SJCRH30 (cell line): ENCODE measurements around the gene CYTIP. TPM values are rescaled to one million over a fixed set of nuclear protein-coding genes. Genes with fewer than 3 reads are reported as not detected.
"Not testable (repeated sequence)": the region's sequence is repeated elsewhere in the genome, so short reads cannot be mapped to it uniquely, and the experiment has no call there.

Experiments used
- DNase-seq, 2 experiments: peaks; one replicate each; pipeline ENCODE4 v3.0.0-alpha.2; 2015 to 2020
- H3K27ac ChIP-seq: fragments of 250-450 bp; sonication (Bioruptor Pico); 2 replicates; pipeline ENCODE4 v1.5.1; 2020; ENCODE audit warnings: mild to moderate bottlenecking, moderate library complexity
- H3K27me3 ChIP-seq: fragments of 250-450 bp; sonication (Bioruptor Pico); 2 replicates; pipeline ENCODE4 v1.5.1; 2020; ENCODE audit warnings: mild to moderate bottlenecking, moderate library complexity
- H3K36me3 ChIP-seq: fragments of 250-450 bp; sonication (Bioruptor Pico); 2 replicates; pipeline ENCODE4 v1.5.1; 2020; ENCODE audit warnings: mild to moderate bottlenecking, moderate library complexity
- H3K4me1 ChIP-seq: fragments of 250-450 bp; sonication (Bioruptor Pico); 2 replicates; pipeline ENCODE4 v1.5.1; 2020; ENCODE audit warnings: mild to moderate bottlenecking, moderate library complexity
- H3K4me3 ChIP-seq: fragments of 250-450 bp; sonication (Bioruptor Pico); 2 replicates; pipeline ENCODE4 v1.5.1; 2020; ENCODE audit warnings: mild to moderate bottlenecking, moderate library complexity
- H3K9me3 ChIP-seq: fragments of 250-450 bp; sonication (Bioruptor Pico); replicated peaks from 2 replicates; pipeline ENCODE4 v1.5.1; 2020; ENCODE audit warnings: mild to moderate bottlenecking, moderate library complexity
- total RNA-seq: library from RNA; depleted of rRNA; stranded (reverse); fragments of >200 nt; shearing (Covaris generic); gene quantifications from 2 replicates; pipeline ENCODE4 v1.2.3, GENCODE V29; 2014

Gene CYTIP
- total RNA-seq, 1 experiment from 2014 or later = 0.81 TPM

- no peaks in the 10 kb centered on the region for H3K4me1 ChIP-seq
- DNase-seq = no peak
- H3K36me3 ChIP-seq = no peaks in the 10 kb centered on the region
- no peak overlapping the region for H3K27ac ChIP-seq
- 0 out of 2 replicates have a peak, but pooled peaks cover 2% of the 10 kb centered on the region for H3K9me3 ChIP-seq
- no peak overlapping the region for H3K4me3 ChIP-seq
- H3K27me3 ChIP-seq = no peaks in the 10 kb centered on the region
Measured at GRCh38 chr2:157421331-157421944, 22.5 kb downstream of the CYTIP start.

GRCh38 chr2:157420771-157421323 lies 23.0 kb downstream of the CYTIP start:
- Histone ChIP-seq H3K4me3 (no peak overlapping the region), H3K27ac (no peak overlapping the region), H3K4me1 (no peaks in the 10 kb centered on the region), H3K27me3 (no peaks in the 10 kb centered on the region), H3K9me3 (no peaks in the 10 kb centered on the region), H3K36me3 (no peaks in the 10 kb centered on the region)
- DNase-seq = no peak

GRCh38 chr2:157419031-157419575 lies 24.8 kb downstream of the CYTIP start:
- H3K4me1 ChIP-seq = no peaks in the 10 kb centered on the region
- no peak overlapping the region for H3K27ac ChIP-seq
- no peaks in the 10 kb centered on the region for H3K36me3 ChIP-seq
- H3K27me3 ChIP-seq = no peaks in the 10 kb centered on the region
- H3K9me3 ChIP-seq = no peaks in the 10 kb centered on the region
- H3K4me3 ChIP-seq = no peak overlapping the region
- DNase-seq = no peak

DNA sequence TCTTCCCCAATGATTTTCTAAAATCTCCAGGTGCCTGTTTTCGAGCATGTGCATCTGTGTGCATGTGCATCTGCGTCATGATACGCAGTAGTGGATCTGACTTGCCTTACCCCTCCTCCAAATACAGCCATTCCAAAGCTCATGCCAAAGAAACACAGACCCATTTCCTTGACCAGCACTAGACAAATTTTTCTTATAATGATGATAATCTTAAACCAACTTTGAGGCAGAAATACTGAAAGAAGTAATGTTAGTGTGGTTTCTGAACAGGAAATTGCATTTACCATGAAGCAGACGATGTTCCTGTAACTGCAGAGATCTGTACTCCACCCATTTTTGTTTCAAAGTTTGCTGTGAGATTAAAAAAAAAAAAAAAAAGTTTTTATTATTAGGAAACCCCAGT lies 25.6 kb downstream of the CYTIP start:
- H3K4me1 ChIP-seq = no peaks in the 10 kb centered on the region
- no peaks in the 10 kb centered on the region for H3K27me3 ChIP-seq
- H3K4me3 ChIP-seq = no peak overlapping the region
- no peaks in the 10 kb centered on the region for H3K36me3 ChIP-seq
- H3K9me3 ChIP-seq = no peaks in the 10 kb centered on the region
- no peak overlapping the region for H3K27ac ChIP-seq
- no peak for DNase-seq

- H3K27me3 ChIP-seq = no peaks in the 10 kb centered on the region
- no peaks in the 10 kb centered on the region for H3K36me3 ChIP-seq
- no peak for DNase-seq
Measured at GRCh38 chr2:157415591-157416101, 28.2 kb downstream of the CYTIP start.

GRCh38 chr2:157414050-157414449 lies 29.8 kb downstream of the CYTIP start:
- H3K27me3 ChIP-seq = no peaks in the 10 kb centered on the region
- no peak overlapping the region for H3K27ac ChIP-seq

More at GRCh38 chr2:157415591-157416101, 28.2 kb downstream of the CYTIP start:
- Histone ChIP-seq H3K9me3 (no peaks in the 10 kb centered on the region), H3K4me3 (no peak overlapping the region), H3K27ac (no peak overlapping the region), H3K4me1 (no peaks in the 10 kb centered on the region)

GRCh38 chr2:157413326-157414035 lies 30.4 kb downstream of the CYTIP start:
- DNase-seq = no peak
- H3K27me3 ChIP-seq = no peaks in the 10 kb centered on the region
- no peak overlapping the region for H3K27ac ChIP-seq
- H3K4me3 ChIP-seq = no peak overlapping the region
- H3K4me1 ChIP-seq = no peaks in the 10 kb centered on the region
- H3K9me3 ChIP-seq = no peaks in the 10 kb centered on the region
- H3K36me3 ChIP-seq = no peaks in the 10 kb centered on the region

More at GRCh38 chr2:157414050-157414449, 29.8 kb downstream of the CYTIP start:
- Histone ChIP-seq H3K9me3 (no peaks in the 10 kb centered on the region), H3K4me3 (no peak overlapping the region), H3K36me3 (no peaks in the 10 kb centered on the region), H3K4me1 (no peaks in the 10 kb centered on the region)
- no peak for DNase-seq

DNA sequence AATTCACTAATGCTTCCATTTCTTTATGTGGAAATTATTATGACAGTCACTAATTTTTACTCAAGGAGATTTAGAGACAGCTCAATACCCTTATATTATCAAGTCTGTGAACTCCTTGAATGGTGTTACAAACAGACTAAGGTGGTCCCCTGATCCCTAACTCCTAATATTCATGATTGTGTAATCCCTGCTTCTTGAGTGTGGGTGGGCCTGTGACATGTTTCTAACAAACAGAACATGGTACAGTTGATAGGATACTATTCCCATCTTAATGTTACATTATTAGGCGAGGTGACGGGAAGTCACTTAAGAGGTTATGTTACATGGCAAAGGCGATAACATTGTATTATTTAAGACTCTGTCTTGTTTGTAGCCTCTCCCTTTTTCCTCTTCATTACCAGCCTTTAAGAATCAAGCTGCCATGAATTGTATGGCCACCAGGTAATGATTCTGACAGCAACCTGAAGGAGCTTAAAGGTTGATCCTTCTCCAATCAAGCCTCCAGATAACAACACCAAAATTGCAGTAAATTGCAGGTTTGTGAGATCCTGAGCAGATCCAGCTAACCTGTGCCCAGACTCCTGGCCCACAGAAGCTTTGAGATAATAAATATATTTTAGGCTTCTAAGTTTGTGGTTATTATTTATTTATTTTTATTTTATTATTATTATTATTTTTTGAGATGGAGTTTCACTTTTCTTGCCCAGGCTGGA lies 32.1 kb downstream of the CYTIP start:
- Histone ChIP-seq H3K4me1 (no peaks in the 10 kb centered on the region), H3K27me3 (no peaks in the 10 kb centered on the region), H3K27ac (no peak overlapping the region), H3K9me3 (no peaks in the 10 kb centered on the region), H3K36me3 (no peaks in the 10 kb centered on the region), H3K4me3 (no peak overlapping the region)
- DNase-seq = no peak

DNA sequence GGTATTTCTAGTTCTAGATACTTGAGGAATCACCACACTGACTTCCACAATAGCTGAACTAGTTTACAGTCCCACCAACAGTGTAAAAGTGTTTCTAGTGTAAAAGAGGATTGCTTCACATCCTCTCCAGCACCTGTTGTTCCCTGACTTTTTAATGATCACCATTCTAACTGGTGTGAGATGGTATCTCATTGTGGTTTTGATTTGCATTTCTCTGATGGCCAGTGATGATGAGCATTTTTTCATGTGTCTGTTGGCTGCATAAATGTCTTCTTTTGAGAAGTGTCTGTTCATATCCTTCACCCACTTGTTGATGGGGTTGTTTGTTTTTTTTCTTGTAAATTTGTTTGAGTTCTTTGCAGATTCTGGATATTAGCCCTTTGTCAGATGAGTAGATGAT lies 38.5 kb downstream of the CYTIP start:
- not testable (repeated sequence) for H3K4me3 ChIP-seq, H3K4me1 ChIP-seq, H3K9me3 ChIP-seq, H3K36me3 ChIP-seq, DNase-seq, H3K27ac ChIP-seq, H3K27me3 ChIP-seq

DNA sequence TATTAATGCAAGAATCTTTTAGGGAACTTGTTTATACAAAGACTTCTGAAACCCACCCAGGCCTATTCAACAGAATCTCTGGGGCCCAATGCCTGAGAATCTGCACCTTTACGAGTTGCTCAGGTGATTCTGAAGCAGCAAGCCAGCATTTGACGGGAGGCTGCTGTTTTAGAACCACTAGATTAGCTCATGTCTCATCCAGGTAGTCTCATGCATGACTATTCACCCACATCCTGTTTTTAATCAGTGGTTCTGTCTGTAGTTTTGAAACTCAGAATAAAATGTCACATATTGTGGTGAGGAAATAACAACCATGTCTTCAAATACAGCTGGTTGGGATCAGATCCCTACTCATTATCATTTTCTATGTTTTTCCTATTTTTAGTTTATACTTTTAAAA lies 39.5 kb downstream of the CYTIP start:
- DNase-seq = no peak
- Histone ChIP-seq H3K4me3 (no peak overlapping the region), H3K27me3 (no peaks in the 10 kb centered on the region), H3K9me3 (no peaks in the 10 kb centered on the region), H3K36me3 (no peaks in the 10 kb centered on the region), H3K4me1 (no peaks in the 10 kb centered on the region), H3K27ac (no peak overlapping the region)

DNA sequence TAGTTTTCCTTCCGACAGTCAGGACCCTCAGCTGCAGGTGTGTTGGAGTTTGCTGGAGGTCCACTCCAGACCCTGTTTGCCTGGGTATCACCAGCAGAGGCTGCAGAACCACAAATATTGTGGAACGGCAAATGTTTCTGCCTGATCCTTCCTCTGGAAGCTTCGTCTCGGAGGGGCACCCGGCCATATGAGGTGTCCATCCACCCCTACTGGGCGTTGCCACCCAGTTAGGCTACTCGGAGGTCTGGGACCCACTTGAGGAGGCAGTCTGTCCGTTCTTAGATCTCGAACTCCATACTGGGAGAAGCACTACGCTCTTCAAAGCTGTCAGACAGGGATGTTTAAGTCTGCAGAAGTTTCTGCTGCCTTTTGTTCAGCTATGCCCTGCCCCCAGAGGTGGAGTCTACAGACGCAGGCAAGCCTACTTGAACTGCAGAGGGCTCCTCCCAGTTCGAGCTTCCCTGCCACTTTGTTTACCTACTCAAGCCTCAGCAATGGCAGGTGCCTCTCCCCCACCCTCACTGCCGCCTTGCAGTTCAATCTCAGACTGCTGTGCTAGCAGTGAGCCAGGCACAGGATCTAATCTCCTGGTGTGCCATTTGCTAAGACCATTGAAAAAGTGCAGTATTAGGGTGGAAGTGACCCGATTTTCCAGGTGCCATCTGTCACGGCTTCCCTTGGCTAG lies 40.9 kb downstream of the CYTIP start:
- H3K4me1 ChIP-seq, H3K27ac ChIP-seq, H3K9me3 ChIP-seq, H3K36me3 ChIP-seq, H3K27me3 ChIP-seq, DNase-seq, H3K4me3 ChIP-seq: not testable (repeated sequence)

DNA sequence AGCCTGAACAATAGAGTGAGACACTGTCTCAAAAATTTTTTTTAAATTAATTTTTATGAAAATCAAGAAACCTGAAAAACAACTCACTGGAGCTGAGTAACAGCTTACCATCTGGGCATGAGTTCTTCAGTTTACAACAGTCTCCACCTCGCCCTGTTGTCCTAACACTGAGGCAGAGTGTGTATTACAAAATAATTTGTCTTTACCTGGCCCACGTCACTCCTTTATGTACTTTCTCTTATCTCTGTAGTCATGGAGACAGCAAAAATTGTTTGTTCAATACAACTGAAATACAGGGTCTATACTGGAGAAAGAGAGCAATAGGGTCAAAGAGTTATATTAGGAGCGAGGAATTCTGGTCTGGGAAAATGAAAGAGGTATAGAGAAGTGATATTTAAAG lies 48.1 kb downstream of the CYTIP start:
- Histone ChIP-seq H3K9me3 (no peaks in the 10 kb centered on the region), H3K4me1 (no peaks in the 10 kb centered on the region), H3K36me3 (no peaks in the 10 kb centered on the region), H3K27ac (no peak overlapping the region), H3K4me3 (no peak overlapping the region), H3K27me3 (no peaks in the 10 kb centered on the region)
- no peak for DNase-seq

DNA sequence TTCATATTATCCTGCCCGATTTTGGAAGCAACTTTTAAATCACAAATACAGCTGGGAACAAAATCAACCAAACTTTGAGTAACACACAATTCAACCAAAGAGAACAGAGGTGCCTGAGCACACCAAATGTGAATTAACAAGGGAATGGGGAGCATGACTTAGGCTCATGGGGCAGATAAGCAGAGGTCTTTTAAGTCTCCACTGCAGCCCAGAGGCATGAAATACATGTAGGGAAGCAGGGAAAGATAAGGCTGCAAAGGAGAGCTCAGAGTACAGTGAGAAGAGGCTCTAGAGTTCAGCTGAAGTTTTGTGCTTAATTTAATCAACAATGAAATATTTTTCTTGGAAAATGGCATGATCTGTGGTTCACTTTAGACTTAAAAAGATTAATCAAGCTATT lies 49.0 kb downstream of the CYTIP start:
- Histone ChIP-seq H3K4me1 (no peaks in the 10 kb centered on the region), H3K36me3 (no peaks in the 10 kb centered on the region), H3K27me3 (no peaks in the 10 kb centered on the region), H3K9me3 (no peaks in the 10 kb centered on the region), H3K27ac (no peak overlapping the region), H3K4me3 (no peak overlapping the region)
- no peak for DNase-seq

- Histone ChIP-seq H3K27me3 (no peaks in the 10 kb centered on the region), H3K27ac (no peak overlapping the region), H3K36me3 (no peaks in the 10 kb centered on the region), H3K9me3 (no peaks in the 10 kb centered on the region), H3K4me3 (no peak overlapping the region), H3K4me1 (no peaks in the 10 kb centered on the region)
- no peak for DNase-seq
Measured at GRCh38 chr2:157393348-157393747, 50.5 kb downstream of the CYTIP start.
